Retinal pigment epithelial cell (primary cell): ENCODE results near the gene MARCHF6.
"Not testable (repeated sequence)": the region's sequence is repeated elsewhere in the genome, so short reads cannot be mapped to it uniquely, and the experiment has no call there.

ENCODE experiments used
- DNase-seq: peaks from one replicate; pipeline ENCODE4 v3.0.0-alpha.2; 2010; ENCODE audit warnings: low read depth
- H3K4me3 ChIP-seq: 2 replicates; pipeline ENCODE4 v1.5.1; 2011; ENCODE audit warnings: mild to moderate bottlenecking, low read length, control low read depth, moderate library complexity
- CTCF ChIP-seq: conservative IDR thresholded peaks from 2 replicates; pipeline ENCODE4 v1.5.1; 2011; ENCODE audit warnings: low read depth, low read length, control low read depth, inconsistent platforms

The MARCHF6 gene

GRCh38 chr5:10391130-10391529 is 37.6 kb downstream of the MARCHF6 start:
- TF ChIP-seq CTCF = no peak
- H3K4me3 ChIP-seq = no peak overlapping the region
- DNase-seq = no peak

- not testable (repeated sequence) for H3K4me3 ChIP-seq, DNase-seq
Observed at GRCh38 chr5:10392567-10393328, 39.3 kb downstream of the MARCHF6 start.

- H3K4me3 ChIP-seq = no peak overlapping the region
- no peak for DNase-seq
- no peak for TF ChIP-seq CTCF
Observed at GRCh38 chr5:10393491-10393890, 40.0 kb downstream of the MARCHF6 start.

- TF ChIP-seq CTCF = no peak
- no peak for DNase-seq
- no peak overlapping the region for H3K4me3 ChIP-seq
Observed at GRCh38 chr5:10396552-10396951, 43.1 kb downstream of the MARCHF6 start.

- no peak for TF ChIP-seq CTCF
- H3K4me3 ChIP-seq = no peak overlapping the region
- DNase-seq = no peak
Observed at GRCh38 chr5:10399839-10400238, 46.3 kb downstream of the MARCHF6 start.

GRCh38 chr5:10400411-10400810 is 46.9 kb downstream of the MARCHF6 start:
- no peak for TF ChIP-seq CTCF
- H3K4me3 ChIP-seq = no peak overlapping the region
- no peak for DNase-seq

- H3K4me3 ChIP-seq = no peak overlapping the region
- DNase-seq = no peak
- TF ChIP-seq CTCF = no peak
Observed at GRCh38 chr5:10400831-10401230, 47.3 kb downstream of the MARCHF6 start.

- DNase-seq = no peak
- no peak overlapping the region for H3K4me3 ChIP-seq
- no peak for TF ChIP-seq CTCF
Observed at GRCh38 chr5:10401498-10401897, 48.0 kb downstream of the MARCHF6 start.
